ENCODE data around the gene CNOT1.

- TF ChIP-seq EZH2phosphoT487 (IDR thresholded peaks at IDR 0.05; ENCODE audit: borderline replicate concordance, low read length) (no peak), CTCF (IDR thresholded peaks at IDR 0.05; ENCODE audit: low read depth, low read length, poor library complexity, severe bottlenecking) (no peak)
These were observed 151.2 kb downstream of the CNOT1 start for GRCh38 chr16:58478427-58478826.

All from DOHH2 (cell line).